Daoy (cell line): ENCODE measurements around the gene PDS5B. TPM values are rescaled to one million over a fixed set of nuclear protein-coding genes. Genes with fewer than 3 reads are reported as not detected.
"Not testable (repeated sequence)": the region's sequence is repeated elsewhere in the genome, so short reads cannot be mapped to it uniquely, and the experiment has no call there.

Source experiments
- DNase-seq: peaks from one replicate; pipeline ENCODE4 v3.0.0-alpha.2; 2015; ENCODE audit warnings: low read depth
- total RNA-seq: library from RNA; depleted of rRNA; stranded (reverse); fragments of >200 nt; shearing (Covaris generic); gene quantifications from 2 replicates; pipeline ENCODE4 v1.2.3, GENCODE V29; 2014; rRNA removed

Gene PDS5B
- 11.0 and 11.6 TPM in 2 replicates for total RNA-seq

DNA sequence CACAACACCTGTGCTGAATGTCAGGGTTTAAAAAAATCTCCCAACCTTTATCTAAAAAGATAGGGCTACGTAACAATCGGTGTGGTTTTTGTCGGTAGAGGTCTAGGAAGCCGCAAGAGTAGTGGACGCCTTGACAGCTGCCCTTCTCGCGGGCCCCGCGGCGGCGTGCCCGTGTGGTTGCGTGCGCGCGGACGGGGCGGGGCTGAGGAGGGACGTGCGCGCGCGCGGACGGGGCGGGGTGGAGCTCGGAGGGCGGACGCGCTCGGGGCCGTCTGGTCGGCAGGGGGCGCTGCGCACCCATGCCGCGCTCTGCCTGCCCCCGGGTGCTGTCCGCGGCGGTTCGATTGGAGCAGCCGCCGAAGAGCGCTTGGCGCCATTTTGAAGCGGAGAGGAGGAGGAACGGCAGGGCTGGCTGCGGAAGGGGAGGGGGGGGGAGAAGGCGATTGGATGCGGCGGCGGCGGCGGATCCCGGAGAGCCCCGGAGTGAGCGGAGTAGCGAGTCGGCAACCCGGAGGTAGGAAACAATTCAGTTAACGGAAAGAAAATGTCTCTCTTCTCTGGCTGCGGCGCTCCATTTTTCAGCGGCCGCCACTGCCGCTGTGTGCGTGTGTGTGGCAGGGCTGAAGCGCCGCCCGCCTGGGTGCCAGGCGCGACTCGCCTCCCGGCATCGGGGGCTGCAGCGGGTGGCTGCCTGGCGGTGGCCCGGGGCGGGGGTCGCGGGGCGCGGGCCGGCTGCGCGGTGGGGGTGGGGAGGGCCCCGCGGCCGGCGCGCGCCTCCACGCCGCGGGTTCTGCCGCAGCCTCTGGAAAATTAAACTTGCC, at the start of gene PDS5B:
PDS5B (plus strand) TSS at position 373 of the 821 bp plus-strand sequence. CDS start 62,321 bp downstream, outside the sequence.
- peak; percentile 95 for DNase-seq

GRCh38 chr13:32537580-32538142, 48.6 kb upstream of the PDS5B start:
- DNase-seq = peak; percentile 12

DNA sequence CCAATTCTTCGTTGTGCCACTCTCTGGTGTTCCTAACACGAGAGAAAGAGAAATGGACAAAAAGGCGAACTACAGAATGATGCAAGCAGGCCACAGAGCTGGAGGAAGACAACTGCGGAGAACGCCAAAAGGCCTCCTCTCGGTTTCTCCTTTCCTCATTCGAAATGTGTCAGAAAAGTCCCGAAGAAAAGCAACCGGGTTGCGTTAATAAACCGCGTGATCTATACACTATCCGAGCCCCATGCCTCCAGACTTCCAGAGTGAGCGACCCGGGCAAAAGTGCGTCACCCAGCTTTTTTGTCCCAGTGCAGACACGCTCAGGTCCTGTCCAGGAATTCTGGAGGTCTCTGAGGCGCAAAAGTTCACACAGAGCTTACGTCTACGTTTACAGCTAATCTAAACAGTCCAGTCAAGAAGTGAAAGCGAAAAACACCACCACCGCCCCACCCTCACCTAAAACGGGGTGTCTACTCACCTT, 48.1 kb upstream of the PDS5B start:
- DNase-seq = no peak

DNA sequence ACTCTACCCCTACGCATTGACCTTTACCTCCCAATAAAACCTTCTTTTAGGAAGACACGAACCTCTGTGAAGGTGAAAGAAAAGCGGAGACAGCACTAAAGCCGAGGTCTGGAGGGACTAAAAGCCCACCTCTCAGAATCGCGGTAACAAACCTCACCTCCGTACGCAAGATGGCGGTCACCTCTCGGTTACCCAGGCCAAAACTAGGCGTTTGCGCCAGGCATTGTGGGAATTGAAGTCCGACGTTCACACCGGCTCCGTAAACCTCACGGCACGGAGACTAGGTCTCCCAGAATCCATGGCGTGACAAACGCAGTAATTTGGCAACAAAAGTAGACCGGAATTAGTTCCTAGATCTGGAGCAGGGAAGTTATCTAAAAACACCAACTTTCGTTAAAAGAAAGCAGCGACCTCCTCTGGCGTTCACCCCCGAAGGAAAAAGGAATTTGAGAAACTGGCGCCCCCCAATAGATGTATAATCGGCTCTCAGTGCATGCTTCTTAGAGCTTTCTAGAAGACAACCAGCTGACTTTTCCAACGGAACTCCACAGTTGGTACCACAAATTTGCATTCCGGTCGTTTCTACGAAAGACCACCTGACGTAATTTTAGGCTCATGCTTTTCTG, 47.5 kb upstream of the PDS5B start, which contains the start of gene N4BP2L2:
N4BP2L2 (minus strand) TSS at position 175 of the 626 bp plus-strand sequence. CDS start 1,768 bp downstream, outside the sequence.
- peak; percentile 94 for DNase-seq

GRCh38 chr13:32542221-32542620, 44.0 kb upstream of the PDS5B start:
- no peak for DNase-seq

- DNase-seq = no peak
Observed at GRCh38 chr13:32545083-32545482, 41.2 kb upstream of the PDS5B start.

DNA sequence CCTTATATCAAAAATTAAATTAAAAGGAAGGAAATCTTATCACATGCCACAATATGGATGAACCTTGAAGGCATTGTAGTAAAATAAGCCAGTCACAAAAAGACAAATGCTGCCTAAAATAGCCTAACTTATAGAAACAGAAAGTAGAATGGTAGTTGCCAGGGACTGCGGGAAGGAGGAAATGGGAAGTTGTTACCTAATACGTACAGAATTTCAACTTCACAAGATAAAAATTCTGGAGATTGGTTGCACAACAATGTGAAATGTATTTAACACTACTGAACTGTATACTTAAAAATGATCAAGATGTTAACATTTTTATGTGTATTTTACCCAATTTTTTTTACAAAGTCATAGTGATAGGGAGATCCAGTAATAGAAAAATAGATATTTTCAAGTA, 37.4 kb upstream of the PDS5B start:
- DNase-seq = no peak

GRCh38 chr13:32549788-32550187, 36.5 kb upstream of the PDS5B start:
- DNase-seq = no peak

DNA sequence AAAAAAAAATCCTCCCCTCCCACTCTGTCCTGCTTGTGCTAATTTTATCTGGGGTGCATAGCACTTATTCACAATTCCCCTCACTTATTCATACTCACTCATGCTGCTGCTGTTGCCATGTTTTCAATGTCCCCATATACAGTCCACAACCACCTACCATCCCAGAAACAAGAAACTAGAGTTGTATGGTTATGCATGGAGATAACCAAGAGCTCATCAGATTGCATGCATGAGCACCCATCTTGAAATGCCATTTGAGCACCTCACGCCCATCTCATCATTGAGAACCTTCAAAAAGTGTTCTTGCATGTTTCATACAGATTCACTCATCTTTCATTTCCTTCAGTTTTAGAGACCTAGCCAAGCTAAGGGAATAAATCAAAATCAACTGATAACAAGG, 32.5 kb upstream of the PDS5B start:
- no peak for DNase-seq

DNA sequence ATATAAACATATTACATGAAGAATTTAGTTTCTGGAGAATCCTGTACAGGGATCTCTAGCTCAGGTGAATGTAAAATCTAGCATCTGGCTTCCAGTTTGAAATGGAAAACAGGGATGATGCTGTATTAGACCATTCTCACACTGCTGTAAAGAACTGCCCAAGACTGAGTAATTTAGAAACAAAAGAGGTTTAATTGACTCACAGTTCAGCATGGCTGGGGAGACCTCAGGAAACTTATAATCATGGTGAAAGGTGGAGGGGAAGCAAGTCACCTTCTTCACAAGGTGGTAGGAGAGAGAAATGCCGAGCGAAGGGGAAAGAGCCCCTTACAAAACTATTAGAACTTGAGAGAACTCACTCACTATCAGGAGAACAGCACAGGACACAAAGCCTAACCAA, 30.6 kb upstream of the PDS5B start:
- no peak for DNase-seq

GRCh38 chr13:32560842-32561241, 25.4 kb upstream of the PDS5B start:
- DNase-seq = not testable (repeated sequence)

- DNase-seq = not testable (repeated sequence)
Observed at GRCh38 chr13:32575687-32576086, 10.6 kb upstream of the PDS5B start.

- no peak for DNase-seq
Observed at GRCh38 chr13:32577032-32577431, 9.2 kb upstream of the PDS5B start.

- no peak for DNase-seq
Observed at GRCh38 chr13:32581177-32581786, 5.0 kb upstream of the PDS5B start.

DNA sequence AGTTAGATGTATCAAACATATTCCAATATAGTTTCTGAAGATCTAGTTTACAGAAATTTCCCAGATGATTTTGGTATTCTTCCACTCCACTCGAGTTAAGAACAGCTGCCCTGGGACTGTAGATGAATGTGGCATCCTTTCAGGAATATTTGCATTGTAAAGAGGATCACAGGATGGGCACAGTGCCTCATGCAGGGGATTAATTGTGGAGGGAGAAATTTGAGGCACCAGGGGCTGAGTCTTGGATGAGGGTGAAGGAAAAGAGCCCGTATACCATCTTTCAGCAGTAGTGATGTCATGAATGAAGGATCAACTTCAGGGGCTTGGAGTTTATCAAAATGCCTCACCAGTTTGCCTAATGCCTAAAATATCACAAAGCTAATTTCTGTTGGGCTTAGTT, 4.0 kb upstream of the PDS5B start:
- no peak for DNase-seq

- no peak for DNase-seq
Observed at GRCh38 chr13:32582991-32583390, 3.3 kb upstream of the PDS5B start.

DNA sequence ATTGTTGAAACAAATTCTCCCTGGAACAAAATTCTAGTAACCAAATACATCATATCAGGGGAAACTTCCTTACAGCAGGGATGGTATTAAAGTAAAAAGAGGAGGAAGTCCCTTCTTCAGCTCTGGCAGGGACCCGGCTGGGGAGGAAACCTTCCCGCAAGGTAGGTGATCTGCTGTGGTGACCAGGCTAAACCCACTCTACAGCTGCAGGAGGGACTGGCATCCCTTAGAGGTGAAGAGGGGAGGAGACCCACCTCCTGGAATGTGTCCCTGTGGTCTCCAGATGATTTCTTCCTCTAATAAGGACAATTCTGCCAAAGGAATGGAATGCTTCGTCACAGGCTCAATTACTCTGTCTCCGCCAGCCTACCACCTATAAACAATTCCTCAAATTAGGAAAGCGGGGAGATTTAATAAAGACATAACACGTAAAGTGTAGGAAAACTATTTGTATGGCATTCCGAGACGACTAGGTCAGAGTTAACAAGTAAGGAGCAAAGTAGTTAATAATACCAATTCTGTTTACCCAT, 637 bp upstream of the PDS5B start:
- DNase-seq = peak; percentile 4

DNA sequence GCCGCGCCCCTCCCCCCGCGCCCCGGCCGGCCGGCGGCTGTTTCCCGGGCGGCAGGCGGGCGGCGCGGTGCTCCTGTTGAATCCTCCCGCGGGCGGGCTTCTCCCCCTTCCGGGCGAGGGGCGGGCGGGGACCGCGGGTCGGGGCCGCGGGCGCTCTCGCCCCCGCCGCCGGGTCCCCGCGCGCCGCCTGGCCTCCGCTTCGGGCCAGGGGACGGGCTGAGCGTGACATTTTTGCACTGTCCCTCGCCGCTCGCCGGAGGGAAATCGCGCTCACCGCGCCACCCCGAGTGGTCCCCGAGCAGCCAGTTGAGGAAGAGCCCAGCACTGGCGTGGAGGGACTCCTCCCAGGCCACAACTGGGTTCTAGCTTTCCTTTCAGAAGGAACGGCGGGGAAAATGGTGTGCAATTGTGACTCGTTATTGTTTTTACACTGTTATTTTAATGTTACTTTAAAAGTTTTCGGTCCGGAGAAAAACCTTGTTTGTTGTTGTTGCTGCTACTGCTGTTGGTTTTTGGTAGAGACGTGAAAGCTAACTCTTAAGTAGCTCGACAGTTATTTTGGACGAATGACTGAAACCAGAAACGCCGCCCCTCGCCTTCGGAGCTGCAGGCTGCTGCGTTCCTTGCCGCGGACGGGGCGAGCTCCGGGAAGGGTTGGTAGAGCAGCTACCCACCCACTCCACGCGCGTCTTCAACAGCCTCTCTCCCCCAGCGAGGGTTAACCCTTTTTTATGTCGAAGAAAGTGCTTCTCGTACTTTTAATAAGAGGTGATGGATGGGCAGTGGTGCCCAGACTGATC, 959 bp downstream of the PDS5B start:
- DNase-seq = peak; percentile 52

DNA sequence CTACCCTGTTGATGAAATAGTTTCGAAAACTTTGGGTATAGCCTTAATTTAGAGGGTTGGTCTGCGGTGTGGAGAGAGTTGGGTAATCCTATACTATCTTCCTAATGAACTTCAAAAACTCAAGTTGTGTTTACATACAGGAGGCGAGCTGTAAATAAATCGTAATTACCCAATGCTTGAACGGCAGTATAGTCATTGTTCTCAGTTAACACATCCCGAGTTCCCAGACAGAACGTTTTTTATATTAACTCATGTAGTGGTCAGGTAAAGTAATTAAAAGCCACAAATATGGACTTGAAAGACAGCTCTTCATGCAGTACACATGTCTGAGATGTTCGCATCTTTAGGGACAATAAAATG, 1.5 kb downstream of the PDS5B start:
- DNase-seq = no peak

GRCh38 chr13:32588736-32589135, 2.5 kb downstream of the PDS5B start:
- no peak for DNase-seq

DNA sequence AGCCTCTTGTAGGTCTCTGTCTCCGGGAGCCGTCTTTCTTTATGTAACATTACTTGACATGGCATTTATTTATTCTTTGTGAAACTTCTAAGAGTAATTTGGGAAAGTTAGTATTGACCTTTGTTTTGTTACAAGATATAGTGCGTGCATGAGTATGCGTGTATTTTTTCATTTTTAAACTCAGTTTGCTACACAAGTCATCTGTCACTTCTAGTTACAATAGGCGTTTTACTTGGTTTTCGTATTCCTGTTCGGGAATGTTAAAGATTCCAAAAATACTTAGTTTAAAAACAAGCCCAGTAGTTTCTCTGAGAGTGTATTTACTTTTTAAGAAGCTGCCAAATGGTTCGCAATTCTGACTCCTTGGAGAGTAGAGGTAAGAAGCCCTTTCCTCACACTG, 3.2 kb downstream of the PDS5B start:
- DNase-seq = no peak
